Suppressor macrophage (primary cell): Measurements from ENCODE around the gene ACBD7.

Source experiments
- DNase-seq, 4 experiments: peaks; one replicate each; pipeline ENCODE4 v3.0.0-alpha.2; 2020 to 2022
- total RNA-seq, 17 experiments: gene quantifications; one replicate each; lab custom pipeline; 2026; ENCODE audit warnings: mixed read lengths in 6 of 17, inconsistent platforms in 3 of 17; lab: John Stamatoyannopoulos, UW

Gene ACBD7
- total RNA-seq, result 0 to 1.2 (median 0.05) reads per million in 17 experiments

DNA sequence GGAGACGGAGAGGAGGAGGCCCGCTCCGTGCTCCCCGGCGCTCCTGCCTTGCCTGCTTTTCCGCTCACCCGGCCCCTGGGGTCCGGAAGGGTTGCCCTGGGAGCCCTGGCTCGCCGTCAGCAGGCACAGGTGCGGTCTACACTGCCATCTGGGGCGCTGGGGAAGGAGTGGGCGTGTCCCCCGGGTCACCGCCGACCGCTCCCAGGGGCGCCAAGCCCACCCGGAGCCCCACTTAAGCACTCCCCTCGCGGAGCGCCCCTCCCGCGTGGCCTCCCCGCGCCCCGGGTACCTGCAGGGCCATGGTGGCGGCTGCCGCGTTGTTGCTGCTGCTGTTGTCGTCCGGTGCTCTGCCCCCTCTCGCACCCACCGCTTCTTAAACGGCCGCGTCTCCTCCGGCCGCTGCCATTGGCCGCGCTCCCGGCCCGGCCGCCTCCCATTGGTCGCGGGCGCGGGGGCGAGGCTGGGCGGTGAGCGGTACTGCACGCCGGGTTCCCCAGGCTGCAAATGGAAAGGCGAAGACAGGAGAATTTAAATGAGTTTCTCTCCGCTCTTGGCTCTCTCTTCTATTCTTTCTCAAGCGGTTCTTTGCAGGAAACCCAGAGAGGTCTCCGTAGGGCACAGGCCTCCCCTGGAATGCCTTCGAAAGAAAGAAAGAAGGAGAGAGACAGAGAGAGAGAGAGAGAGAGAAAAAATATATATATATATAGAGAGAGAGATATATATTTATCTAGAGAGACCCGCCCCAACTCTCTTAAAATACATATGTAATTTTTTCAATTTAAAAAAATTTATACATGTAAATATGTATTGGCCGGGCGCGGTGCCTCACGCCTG is at the start of gene ACBD7:
Gene ACBD7 (minus strand): TSS at position 349 of the 834 bp plus-strand sequence. CDS start 48 bp downstream, at position 301.
- peak; percentile 74 to 89 (median 80) for DNase-seq

DNA sequence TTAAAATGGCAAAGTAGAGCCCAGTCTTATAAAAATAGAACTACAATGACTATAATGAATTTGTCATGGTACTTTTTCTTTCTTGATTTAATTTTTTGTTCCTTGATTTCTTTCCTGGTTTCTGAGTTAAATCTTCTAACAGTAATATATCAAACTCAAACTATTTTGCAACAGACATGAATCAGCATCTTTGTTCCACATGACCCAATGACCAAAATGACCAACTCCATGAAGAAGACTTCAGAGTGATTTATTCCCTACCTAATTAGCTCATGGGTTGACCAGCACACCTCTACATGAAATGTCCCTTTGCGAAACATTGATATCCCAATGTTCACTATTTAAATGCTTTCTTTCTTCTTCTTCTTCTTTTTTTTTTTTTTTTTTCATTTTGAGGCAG is 49.1 kb upstream of the ACBD7 start:
- peak in 2 of 4 experiments; percentile 9 to 38 for DNase-seq

DNA sequence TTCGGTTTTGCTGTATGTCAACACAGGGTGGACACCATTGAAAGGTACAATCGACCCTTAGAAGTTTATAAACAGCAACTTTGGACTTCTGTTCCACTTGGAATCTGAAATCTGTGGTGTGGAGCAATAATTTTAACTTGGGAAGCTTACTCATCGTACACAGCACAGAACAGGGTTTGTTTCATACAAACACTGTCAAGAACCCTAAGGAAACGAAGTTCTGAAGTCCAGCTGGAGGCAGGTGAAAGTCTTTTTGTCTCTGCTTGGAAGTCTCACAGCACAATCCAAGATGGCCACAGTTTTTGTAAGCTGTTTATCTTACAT is 48.4 kb upstream of the ACBD7 start:
- no peak for DNase-seq

DNA sequence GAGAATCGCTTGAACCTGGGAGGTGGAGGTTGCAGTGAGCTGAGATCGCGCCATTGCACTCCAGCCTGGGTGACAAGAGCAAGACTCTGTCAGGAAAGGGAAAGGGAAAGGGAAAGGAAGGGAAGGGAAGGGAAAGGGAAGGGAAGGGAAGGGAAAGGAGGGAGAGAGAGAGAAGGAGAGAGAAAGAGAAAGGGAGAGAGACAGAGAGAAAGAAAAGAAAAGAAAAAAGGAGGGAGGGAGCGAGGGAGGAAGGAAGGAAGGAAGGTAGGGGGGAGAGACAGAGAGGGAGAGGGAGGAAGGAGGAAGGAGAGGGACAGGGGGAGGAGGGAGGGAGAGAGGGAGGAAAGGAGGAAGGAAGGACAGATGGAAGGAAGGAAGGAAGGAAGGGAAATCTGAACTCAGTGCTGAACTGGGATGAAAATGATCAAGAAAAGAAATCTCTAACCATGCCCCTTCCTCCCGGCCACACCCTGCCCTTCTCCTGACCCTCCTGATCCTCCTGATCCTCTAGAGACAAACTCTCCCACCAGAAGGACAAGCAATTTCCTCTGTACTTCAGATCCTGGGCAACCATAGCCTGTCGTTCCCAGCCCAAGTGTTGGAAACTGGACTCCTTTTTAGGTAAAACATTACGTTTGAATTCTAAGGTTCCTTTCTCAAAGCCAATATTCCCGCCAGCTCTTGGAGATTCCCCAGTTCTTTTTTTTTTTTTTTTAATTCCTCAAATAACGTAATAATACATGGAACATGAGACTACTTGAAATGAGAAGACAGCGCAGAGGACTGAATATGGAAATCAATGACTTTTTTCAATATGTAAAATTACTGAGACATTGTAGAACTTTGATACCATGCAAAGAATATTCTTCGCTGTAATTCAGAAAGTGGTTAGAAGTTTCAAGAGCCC is 47.8 kb upstream of the ACBD7 start:
- no peak for DNase-seq

DNA sequence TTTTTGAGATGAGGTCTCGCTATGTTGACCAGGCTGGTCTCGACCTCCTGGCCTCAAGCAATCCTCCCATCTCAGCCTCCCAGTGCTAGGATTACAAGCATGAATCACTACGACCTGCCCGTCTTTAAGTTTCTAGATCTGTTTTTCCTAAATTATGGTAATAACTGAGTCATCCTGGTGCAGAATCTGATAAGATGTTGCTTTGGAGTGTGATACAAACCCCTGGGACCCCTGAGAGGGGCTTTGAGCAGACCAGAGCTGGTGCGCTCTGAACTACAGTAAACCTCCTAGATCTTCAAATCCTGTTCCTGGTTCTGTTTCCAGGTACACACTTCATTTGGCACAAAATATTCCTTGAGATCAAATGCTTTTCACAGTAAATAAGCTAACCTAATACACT is 42.8 kb upstream of the ACBD7 start:
- no peak for DNase-seq

DNA sequence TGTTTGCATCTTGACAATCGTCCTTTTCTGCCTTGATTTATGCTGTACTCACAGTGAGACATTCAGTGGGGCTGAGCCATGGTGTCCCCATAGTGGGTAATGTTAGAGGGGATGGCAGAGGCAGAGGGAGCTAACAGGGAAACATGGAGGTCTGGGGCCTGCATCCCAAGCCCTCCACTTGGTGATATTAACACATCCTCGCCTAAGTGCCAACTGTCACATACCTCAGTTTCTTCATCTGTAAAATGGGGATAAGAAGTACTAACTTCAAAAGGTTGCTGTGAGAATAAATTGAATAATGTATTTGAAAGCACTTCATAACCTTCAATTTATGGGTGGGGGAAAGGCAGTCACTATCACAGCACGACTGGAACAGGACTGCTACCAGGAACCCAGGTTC is 36.3 kb upstream of the ACBD7 start:
- no peak for DNase-seq

DNA sequence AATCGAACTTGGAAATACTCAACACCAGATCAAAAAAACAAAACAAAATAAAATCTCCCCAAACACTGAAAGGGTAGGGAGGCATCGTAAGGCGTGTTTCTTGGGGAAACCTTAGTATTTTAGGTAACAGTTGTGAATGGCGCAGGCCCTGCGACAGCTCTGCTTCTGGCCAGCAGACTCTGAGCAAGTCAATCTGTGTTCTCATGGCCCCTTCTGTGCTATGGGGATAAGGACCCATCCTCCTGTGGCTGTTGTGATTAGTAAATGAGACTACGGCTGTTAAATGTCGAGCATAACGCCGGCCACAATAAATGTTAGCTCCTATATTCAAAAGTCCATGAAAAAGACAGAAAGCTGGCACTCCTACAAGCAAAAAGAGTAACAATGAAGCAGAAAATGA is 35.6 kb upstream of the ACBD7 start:
- no peak for DNase-seq

DNA sequence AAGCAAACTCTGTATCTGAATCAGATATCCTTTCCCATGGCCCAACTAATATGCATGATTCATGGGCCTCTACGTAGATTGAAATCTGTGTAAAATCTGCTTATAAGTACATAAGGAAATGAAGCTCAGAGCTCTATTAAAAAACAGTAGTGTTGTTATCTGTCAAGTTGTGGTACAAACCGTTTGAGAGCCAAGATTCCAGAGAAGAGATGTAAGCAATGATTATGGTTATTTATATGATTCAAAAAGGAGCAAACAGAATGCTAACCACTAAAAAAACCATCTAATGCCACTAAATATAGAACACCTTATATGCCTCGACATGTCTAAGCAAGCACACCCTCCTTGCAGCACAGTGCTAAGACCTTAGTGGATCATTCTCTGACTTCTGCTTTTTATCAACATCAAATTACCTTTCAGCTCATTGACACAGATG is 35.2 kb upstream of the ACBD7 start:
- DNase-seq, result no peak

DNA sequence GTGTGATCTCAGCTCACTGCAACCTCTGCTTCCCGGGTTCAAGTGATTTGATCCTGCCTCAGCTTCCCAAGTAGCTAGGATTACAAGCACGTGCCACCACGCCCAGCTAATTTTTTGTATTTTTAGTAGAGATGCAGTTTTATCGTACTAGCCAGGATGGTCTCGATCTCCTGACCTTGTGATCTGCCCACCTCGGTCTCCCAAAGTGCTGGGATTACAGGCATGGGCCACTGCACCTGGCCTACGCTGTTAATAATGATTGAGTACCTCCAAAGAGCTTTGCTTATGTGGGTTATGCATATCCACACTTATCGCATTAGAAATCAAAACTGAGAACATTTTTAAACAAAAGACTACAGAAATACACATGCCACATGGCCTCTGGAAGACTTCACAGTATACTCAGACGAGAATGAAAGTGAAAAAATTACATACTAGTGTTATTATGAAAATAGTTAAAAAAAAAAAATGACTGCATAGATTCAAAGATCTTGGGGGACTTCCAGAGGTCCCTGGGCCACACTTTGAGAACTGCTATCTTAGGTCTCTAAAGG is 34.0 kb upstream of the ACBD7 start:
- no peak for DNase-seq

DNA sequence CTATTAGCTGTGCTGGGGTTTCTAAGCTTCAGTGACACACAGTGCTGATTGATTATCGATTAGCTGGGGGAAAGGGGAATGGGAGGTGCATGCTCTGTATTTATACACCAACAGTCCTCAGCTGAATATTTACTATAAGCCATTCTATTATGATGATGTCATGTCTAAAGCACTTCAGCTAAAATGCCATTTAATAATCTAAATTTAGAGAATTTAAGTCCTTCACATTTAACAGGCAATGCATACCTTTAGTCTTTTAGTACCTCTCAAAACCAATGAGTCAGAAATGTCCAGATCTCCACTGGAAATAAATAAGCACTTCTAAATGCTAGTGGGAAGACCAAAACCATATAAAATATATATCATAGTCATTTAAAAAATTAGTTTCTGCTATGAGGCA is 33.1 kb upstream of the ACBD7 start:
- no peak for DNase-seq

DNA sequence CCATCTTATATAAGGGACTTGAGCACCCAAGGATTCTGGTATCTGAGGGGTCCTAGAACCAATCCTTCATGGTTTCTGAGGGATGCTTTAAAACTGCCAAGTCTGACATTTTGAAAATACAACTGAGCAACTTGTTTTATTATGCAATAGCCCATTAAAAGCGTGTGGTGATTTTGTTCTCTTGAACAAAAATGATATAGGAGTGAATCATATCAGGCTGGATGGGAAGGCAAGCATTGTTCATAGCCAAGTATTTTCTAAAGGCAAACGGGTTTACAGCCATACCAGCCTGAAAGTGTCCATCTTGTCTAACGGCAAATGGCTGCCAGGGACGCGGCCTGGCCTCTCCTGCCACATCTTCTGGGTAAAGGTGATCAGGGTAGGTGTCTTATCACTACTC is 31.9 kb upstream of the ACBD7 start:
- no peak for DNase-seq

DNA sequence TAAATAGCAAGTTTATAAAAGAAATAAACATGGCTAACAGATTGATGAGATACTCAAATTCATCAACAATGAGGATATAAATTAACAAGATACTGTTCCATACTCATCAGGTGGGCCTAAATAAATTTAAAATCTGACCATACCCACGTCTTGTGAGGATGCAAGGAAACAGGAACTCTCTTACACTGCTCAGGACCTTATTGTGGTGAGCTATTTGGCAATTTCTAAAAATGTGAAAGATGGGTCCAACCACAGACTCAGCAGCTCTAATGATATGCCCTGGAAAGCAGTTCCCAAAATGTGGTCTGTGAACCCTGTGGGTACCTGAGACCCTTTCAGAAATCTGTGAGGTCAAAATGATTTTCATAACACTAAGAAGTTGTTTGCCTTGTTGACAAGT is 30.0 kb upstream of the ACBD7 start:
- no peak for DNase-seq

DNA sequence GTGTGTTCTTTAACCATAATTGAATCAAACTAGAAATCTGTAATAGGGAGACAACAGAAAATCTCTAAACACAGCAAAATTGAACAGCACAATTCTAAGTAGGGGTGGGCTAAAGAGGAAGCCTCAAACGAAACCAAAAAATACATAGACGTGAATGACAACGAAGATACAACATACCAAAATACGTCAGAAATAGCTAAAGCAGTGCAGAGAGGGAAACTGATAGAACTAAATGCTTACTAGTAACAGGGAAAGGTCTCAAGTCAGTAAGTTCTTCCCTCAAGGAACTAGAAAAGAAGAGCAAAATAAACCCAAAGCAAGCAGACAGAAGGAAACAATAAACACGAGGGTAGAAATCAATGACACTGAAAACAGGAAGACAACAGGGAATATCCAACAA is 27.6 kb upstream of the ACBD7 start:
- DNase-seq, result no peak

DNA sequence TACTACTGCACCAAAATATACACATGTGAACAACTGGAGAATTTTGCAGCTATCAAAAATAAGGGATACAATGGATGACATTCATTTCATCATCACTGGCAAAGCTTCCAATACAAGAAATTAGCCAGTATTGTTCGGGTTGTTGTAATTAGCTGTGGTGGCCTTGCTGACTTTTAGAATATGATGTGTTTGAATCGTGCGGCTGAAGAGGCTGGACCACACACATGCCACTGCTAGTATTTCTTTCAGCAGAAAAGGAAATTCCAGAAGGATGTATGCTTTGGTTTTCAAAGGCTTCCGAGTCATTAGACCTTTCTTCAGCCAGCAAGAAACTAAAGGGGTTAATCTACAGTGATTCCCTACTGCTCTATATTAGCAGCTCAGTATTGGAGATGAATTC is 25.2 kb upstream of the ACBD7 start:
- no peak for DNase-seq

DNA sequence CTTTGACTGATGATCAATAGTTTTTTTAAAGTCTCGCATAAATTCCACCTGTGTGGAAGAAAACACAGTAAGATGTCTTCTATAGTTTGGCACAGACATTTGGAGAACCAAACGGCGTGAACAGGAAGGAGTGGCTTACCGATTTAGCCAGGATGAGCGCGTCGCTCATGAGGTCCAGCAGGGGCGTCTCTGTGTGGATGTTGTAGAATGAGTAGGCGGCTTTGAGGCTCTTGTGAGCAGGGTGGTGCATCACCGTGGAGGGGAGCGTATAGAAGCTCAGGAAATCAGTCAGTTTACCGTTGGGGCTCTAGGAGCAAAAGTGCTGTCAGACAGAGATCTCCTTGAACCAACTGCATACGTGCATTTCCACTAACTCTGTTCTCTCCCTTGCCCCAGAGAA is 24.1 kb upstream of the ACBD7 start:
- no peak for DNase-seq

DNA sequence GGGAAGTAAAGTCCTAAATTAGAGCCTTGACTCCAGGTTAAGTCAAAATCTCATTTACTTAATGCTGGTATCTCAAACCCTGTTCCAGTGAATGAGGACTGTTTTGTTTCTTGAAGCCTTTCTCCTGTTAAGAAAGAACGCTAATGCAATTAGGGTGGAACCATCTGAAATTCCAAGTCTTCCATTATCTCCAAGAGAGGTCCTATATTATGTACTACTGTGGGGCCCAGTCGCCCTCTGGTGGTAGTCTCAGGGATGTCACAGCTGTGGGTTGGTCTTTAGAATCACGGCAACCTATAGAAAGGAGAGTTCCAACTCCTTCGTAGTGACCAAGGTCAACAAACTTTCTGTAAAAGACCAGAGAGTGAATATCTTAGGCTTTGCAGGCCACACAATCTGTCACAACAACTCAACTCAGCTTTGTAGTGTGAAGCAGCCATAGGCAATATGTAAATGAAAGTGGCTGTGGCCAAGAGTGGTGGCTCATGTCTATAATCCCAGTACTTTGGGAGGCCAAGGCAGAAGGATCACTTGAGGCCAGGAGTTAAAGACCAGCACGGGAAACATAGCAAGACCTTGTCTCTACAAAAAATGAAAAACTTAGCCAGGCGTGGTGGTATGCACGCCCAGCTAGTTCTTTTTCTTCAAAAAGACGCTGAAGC is 17.9 kb upstream of the ACBD7 start:
- DNase-seq, result peak; percentile 79 to 87 (median 84)

DNA sequence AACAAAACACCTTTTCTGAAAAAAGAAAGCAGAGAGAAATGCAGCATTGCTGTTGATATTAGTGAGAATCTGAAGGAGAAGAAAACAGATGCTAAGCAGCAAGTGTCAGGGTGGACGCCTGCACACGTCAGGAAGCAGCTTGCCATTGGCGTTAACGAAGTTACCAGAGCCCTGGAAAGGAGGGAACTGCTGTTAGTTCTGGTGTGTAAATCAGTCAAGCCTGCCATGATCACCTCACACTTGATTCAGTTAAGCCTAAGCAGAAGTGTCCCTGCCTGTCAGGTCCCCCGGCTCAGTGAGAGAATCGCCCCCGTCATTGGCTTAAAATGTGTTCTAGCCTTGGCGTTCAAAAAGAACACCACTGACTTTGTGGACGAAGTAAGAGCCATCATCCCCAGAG is 14.9 kb upstream of the ACBD7 start:
- DNase-seq, result no peak

DNA sequence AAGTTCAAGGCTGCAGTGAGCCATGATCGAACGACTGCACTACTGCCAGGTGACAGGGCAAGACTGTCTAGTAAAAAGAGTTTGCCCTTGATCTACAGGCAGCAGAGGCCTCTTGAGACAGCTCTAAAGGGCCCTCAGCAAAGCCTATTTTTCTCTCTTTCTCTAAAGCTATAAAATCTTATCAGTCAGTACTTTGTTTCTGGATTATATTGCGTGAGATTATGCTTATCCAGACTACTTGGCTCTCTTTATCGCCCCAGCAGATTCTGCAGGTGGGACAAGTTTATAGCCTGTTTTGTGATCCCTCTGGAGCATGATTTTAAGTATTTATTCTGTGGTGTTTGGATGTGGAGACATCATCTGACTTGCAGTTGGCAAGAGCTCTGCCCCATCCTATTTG is 11.3 kb upstream of the ACBD7 start:
- DNase-seq, result no peak

DNA sequence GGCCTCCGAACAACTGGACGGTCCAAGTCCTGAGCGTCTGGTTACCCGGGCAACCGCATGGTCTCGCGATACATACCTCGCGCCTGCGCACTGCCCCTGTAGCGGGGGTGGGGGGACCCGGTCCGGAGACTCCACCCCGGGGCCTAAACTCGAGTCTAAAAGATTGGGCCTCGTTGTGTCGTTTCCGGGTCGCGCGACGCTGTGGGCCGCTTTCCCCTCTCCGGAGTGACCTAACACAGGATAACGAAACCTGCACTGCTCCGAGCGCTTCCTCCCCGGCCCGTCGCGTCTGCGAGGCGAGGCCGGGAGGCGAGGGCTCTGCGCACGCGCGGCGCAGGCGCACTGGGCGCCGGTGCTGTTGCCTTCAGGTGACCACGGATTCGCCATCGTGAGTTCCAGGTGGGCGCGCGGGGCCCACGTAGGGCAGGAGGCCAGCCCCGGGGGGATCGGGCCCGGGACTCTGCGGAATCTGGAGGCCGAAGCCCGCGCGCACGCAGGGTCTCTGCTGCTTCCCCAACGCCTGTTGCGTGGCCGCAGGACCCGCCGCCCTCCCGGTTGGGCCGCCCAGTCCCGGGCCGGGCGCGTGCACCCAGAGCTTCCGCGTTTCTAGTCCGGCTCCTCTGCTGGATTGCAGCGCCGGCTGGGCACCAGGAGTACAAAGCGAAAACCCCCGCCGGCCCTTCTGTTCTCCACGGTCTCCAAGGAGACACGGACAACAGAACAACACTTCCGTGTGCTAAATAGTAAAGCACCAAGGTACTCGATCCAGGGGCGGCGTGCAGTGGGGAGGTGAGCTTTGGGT is 8.6 kb upstream of the ACBD7 start, which contains the start of gene RPP38:
Gene RPP38 (plus strand): TSS at position 345 of the 802 bp plus-strand sequence. CDS start 5,960 bp downstream, outside the sequence.
- peak; percentile 98 to 99 (median 98) for DNase-seq

DNA sequence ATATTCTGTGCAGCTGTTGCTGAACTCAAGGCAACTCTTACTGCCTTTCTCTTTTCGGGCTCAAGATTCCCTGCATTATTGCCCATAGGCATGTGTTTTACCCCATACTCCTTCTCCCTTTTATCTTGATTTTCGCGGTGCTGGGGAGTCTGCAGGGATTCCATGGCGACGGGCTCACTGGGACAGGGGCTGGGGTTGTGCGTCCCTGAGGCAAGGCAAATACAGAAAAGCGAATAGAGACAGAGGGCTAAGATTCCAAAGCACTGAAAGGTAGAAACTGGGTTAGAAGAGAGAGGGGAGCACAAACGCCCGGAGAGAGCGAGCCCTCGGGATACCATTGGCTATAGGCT is 8.1 kb upstream of the ACBD7 start:
- DNase-seq, result no peak

DNA sequence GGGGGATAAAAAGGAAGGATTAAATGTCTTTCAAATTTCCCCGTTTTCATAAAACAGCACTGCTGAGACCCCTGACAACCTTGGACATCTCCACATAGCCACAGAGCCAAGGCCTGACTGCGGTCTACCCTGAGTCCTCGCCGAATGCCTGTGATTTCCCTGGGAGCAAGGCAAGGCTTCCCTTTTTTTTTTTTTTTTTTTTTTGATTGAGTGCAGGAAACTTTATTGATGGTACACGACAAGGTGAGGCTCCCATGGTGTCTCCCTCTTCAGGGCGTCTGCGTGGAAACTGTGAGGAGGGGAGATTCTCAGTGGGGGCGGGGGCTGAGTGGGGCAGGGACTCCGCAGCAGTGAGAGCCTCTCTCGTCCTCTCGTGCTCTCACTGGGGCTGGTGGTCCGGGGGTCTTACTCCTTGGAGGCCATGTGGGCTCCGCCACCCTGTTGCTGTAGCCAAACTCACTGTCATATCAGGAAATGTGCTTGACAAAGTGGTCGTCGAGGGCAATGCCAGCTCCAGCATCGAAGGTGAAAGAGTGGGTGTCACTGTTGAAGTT is 4.4 kb upstream of the ACBD7 start:
- DNase-seq, result no peak

DNA sequence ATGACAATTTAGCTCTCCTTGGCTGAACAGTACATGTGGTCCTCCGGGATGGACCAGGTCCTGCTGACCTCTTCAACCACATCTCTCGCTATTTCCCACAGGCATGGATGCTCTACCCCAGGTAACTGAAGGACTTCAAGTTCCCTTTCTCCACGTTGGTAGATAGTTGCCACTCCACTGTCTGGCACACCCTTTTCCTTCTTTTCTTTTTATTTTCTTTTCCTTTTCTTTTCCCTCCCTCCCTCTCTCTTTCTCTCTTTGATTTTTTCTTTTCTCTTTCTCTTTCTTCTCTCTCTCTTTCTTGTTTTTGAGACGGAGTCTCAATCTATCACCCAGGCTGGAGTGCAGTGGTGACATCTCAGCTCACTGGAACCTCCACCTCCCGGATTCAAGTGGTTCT is 2.8 kb upstream of the ACBD7 start:
- no peak for DNase-seq
